Lower leg skin (tissue), 3 donors: ENCODE results near the gene FIBCD1.

ENCODE experiments used
- POLR2A ChIP-seq, 2 donors: fragments of 450-650 bp; IDR thresholded peaks; one replicate each; pipeline ENCODE4 v1.6.1; 2016 to 2017; ENCODE audit warnings: antibody characterized with exemption in 2 of 2, mild to moderate bottlenecking in 1 of 2, moderate library complexity in 1 of 2
- TF ChIP-seq, protein P1 (sequence below), 3 donors: fragments of 450-650 bp; IDR thresholded peaks; one replicate each; pipeline ENCODE4 v1.5.1; 2016; ENCODE audit warnings: antibody characterized with exemption in 3 of 3, mild to moderate bottlenecking in 3 of 3, moderate library complexity in 2 of 3

DNA sequence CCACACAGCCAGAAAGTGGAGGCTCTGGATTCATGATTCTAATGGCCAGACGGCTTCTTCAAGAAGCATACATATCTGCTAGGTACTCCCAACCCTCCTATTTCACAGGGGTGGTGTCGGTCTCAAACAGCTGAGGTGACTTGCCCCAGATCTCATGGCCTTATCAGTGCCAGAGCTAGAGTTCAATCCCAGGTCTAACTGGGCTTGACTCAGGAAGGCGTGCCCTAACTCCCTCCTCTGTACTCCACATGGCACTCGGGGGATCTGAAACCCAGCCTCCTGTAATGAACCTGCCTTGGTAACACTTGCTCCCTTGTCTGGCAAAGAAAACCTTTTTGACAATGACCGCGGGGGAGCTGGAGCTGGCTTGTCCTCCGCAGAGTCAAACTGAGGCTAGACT lies 44.5 kb downstream of the FIBCD1 start:
- no peak for TF ChIP-seq POLR2A (IDR thresholded peaks at IDR 0.05)
- TF ChIP-seq, protein P1, sequence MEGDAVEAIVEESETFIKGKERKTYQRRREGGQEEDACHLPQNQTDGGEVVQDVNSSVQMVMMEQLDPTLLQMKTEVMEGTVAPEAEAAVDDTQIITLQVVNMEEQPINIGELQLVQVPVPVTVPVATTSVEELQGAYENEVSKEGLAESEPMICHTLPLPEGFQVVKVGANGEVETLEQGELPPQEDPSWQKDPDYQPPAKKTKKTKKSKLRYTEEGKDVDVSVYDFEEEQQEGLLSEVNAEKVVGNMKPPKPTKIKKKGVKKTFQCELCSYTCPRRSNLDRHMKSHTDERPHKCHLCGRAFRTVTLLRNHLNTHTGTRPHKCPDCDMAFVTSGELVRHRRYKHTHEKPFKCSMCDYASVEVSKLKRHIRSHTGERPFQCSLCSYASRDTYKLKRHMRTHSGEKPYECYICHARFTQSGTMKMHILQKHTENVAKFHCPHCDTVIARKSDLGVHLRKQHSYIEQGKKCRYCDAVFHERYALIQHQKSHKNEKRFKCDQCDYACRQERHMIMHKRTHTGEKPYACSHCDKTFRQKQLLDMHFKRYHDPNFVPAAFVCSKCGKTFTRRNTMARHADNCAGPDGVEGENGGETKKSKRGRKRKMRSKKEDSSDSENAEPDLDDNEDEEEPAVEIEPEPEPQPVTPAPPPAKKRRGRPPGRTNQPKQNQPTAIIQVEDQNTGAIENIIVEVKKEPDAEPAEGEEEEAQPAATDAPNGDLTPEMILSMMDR (IDR thresholded peaks at IDR 0.05) = no peak
